Lung (tissue), 12 donors: ENCODE measurements around the gene CDADC1. TPM values are rescaled to one million over a fixed set of nuclear protein-coding genes. Genes with fewer than 3 reads are reported as not detected.

ENCODE experiments used
- ATAC-seq: fragments of 200-7000 bp; cut with Tn5 transposase; one replicate; pipeline ENCODE4 v1.9.1; 2020; ENCODE audit warnings: moderate number of reproducible peaks; ENCODE audit not compliant: insufficient read depth, low FRiP score
- DNase-seq, 3 donors: peaks; one replicate each; pipeline ENCODE4 v3.0.0-alpha.2; 2013 to 2017
- H3K27ac ChIP-seq, 2 donors: one replicate each; pipeline ENCODE4 v1.5.1; 2013; ENCODE audit warnings: mild to moderate bottlenecking in 2 of 2, moderate library complexity in 2 of 2, control low read depth in 1 of 2, inconsistent platforms in 1 of 2, low read depth in 1 of 2, low read length in 1 of 2
- H3K27me3 ChIP-seq, 3 donors: one replicate each; pipeline ENCODE4 v1.5.1; 2013; ENCODE audit warnings: low read length in 2 of 3; ENCODE audit not compliant: control insufficient read depth in 3 of 3, insufficient read depth in 3 of 3
- H3K36me3 ChIP-seq, 4 donors: one replicate each; pipeline ENCODE4 v1.5.1; 2013; ENCODE audit warnings: low read length in 4 of 4, mild to moderate bottlenecking in 1 of 4, moderate library complexity in 1 of 4; ENCODE audit not compliant: control insufficient read depth in 4 of 4, insufficient read depth in 4 of 4
- H3K4me1 ChIP-seq, 5 donors: one replicate each; pipeline ENCODE4 v1.5.1; 2013; ENCODE audit warnings: low read length in 5 of 5, mild to moderate bottlenecking in 2 of 5, moderate library complexity in 1 of 5; ENCODE audit not compliant: control insufficient read depth in 5 of 5, insufficient read depth in 5 of 5
- H3K4me3 ChIP-seq: one replicate; pipeline ENCODE4 v1.5.1; 2013; ENCODE audit warnings: mild to moderate bottlenecking, control low read depth, moderate library complexity
- H3K9ac ChIP-seq, 2 donors: one replicate each; pipeline ENCODE4 v1.5.1; 2013; ENCODE audit warnings: low read length in 2 of 2, control low read depth in 1 of 2; ENCODE audit not compliant: insufficient read depth in 1 of 2
- H3K9me3 ChIP-seq, 4 donors: one replicate each; pipeline ENCODE4 v1.5.1; 2013; ENCODE audit warnings: low read length in 3 of 4, mild to moderate bottlenecking in 1 of 4, moderate library complexity in 1 of 4; ENCODE audit not compliant: control insufficient read depth in 4 of 4, insufficient read depth in 3 of 4
- CTCF ChIP-seq: IDR thresholded peaks from 2 replicates; pipeline ENCODE4 v1.5.1; 2012; ENCODE audit warnings: mild to moderate bottlenecking; ENCODE audit errors: control extremely low read depth, extremely low read depth
- WGBS, 2 donors: extraction: QIAGEN DNeasy Blood & Tissue Kit; methylation state at CpG; one replicate each; pipeline ENCODE4 v1.1.7; 2013; 5-methylcytosine and 5-hydroxymethylcytosine counted together
- polyA plus RNA-seq, 2 donors: library from polyadenylated mRNA; stranded (reverse); fragments of 200-250 nt; gene quantifications; one replicate each; pipeline ENCODE4 v1.2.1, GENCODE V29; 2013
- total RNA-seq, 2 donors: library from RNA; depleted of rRNA in 1 of 2; stranded (reverse); fragments of >200 nt in 1 of 2; gene quantifications; one replicate each; pipeline ENCODE4 v1.2.1, GENCODE V29; 2014 to 2021
- donor health status: control.
- donor health status: control.
- donor health status: Bipolar disorder and iron deficiency.
- donor health status: healthy.
- donor health status: DM: yes; HTN: yes; CAD: no.

The CDADC1 gene
- total and polyA plus RNA-seq, 4 donors: 5.2 to 11.6 (median 7.1) TPM

GRCh38 chr13:49336655-49337054 lies 88.9 kb downstream of the CDADC1 start:
- Histone ChIP-seq H3K27me3 (no peaks in the 10 kb centered on the region), H3K27ac (no peak overlapping the region), H3K4me1 (no peaks in the 10 kb centered on the region), H3K36me3 (peaks cover 0 to 2% (median under 1%) of the 10 kb centered on the region in 4 donors), H3K4me3 (no peak overlapping the region), H3K9ac (no peak overlapping the region), H3K9me3 (peaks cover 0 to 2% (median 0%) of the 10 kb centered on the region in 4 donors)
- no peak for TF ChIP-seq CTCF
- ATAC-seq (no peak), DNase-seq (no peak)
- 82 to 84% methylated on average over 4 of the region's 4 CpGs for WGBS, 2 donors

- no peak overlapping the region for H3K27ac ChIP-seq
- peaks cover 0 to 2% (median 0%) of the 10 kb centered on the region in 4 donors for H3K9me3 ChIP-seq
- no peak for ATAC-seq
- DNase-seq: no peak
- peaks cover 0 to 2% (median under 1%) of the 10 kb centered on the region in 4 donors for H3K36me3 ChIP-seq
- TF ChIP-seq CTCF: no peak
- H3K9ac ChIP-seq: no peak overlapping the region
- H3K27me3 ChIP-seq: no peaks in the 10 kb centered on the region
- H3K4me1 ChIP-seq: no peaks in the 10 kb centered on the region
- H3K4me3 ChIP-seq: no peak overlapping the region
- WGBS, 2 donors: 96% methylated on average over 10 of the region's 10 CpGs
These were observed 92.4 kb downstream of the CDADC1 start for GRCh38 chr13:49340161-49340560.

- no peak for TF ChIP-seq CTCF
- WGBS, 2 donors: 83 to 90% methylated on average over 3 of the region's 3 CpGs
- DNase-seq: no peak
- Histone ChIP-seq H3K4me3 (no peak overlapping the region), H3K4me1 (no peaks in the 10 kb centered on the region), H3K27me3 (no peaks in the 10 kb centered on the region), H3K9me3 (peaks cover 0 to 1% (median 0%) of the 10 kb centered on the region in 4 donors), H3K36me3 (peaks cover 0 to 2% (median under 1%) of the 10 kb centered on the region in 4 donors), H3K27ac (no peak overlapping the region), H3K9ac (no peak overlapping the region)
- no peak for ATAC-seq
These were observed 93.8 kb downstream of the CDADC1 start for GRCh38 chr13:49341517-49341916.

GRCh38 chr13:49341941-49342340 lies 94.2 kb downstream of the CDADC1 start:
- no peak overlapping the region for H3K27ac ChIP-seq
- DNase-seq: no peak
- no peaks in the 10 kb centered on the region for H3K4me1 ChIP-seq
- H3K4me3 ChIP-seq: no peak overlapping the region
- ATAC-seq: no peak
- TF ChIP-seq CTCF: no peak
- H3K36me3 ChIP-seq: peaks cover 0 to 2% (median 0%) of the 10 kb centered on the region in 4 donors
- H3K9me3 ChIP-seq: no peaks in the 10 kb centered on the region
- no peaks in the 10 kb centered on the region for H3K27me3 ChIP-seq
- no peak overlapping the region for H3K9ac ChIP-seq
